Tibial nerve (tissue), 4 donors: Measurements from ENCODE around the gene KIRREL3. TPM values are rescaled to one million over a fixed set of nuclear protein-coding genes. Genes with fewer than 3 reads are reported as not detected.
A peak's percentile ranks its signal among the peaks of the same experiment; 100 is the strongest.

ENCODE experiments used
- DNase-seq, 2 donors: peaks; one replicate each; pipeline ENCODE4 v3.0.0-alpha.2; 2019; ENCODE audit warnings: low spot score in 2 of 2
- H3K27ac ChIP-seq, 4 donors: fragments of 200-600 bp; sonication (generic) in 3 of 4; one replicate each; pipeline ENCODE4 v1.5.1; 2017 to 2019; ENCODE audit warnings: mild to moderate bottlenecking in 1 of 4
- H3K27me3 ChIP-seq, 2 donors: fragments of 200-600 bp; sonication (generic) in 1 of 2; one replicate each; pipeline versions ENCODE4 v1.5.1 to v1.6.0; 2017 to 2019
- H3K36me3 ChIP-seq, 3 donors: fragments of 200-600 bp; sonication (generic); one replicate each; pipeline ENCODE4 v1.5.1; 2018 to 2019
- H3K4me1 ChIP-seq, 4 donors: fragments of 200-600 bp; sonication (generic) in 3 of 4; one replicate each; pipeline ENCODE4 v1.5.1; 2017 to 2019
- H3K4me3 ChIP-seq, 4 donors: fragments of 200-600 bp; sonication (generic) in 3 of 4; one replicate each; pipeline ENCODE4 v1.5.1; 2017 to 2019; ENCODE audit warnings: mild to moderate bottlenecking in 1 of 4, moderate library complexity in 1 of 4
- H3K9me3 ChIP-seq, 4 donors: fragments of 200-600 bp; sonication (generic) in 3 of 4; one replicate each; pipeline ENCODE4 v1.5.1; 2017 to 2019
- EP300 ChIP-seq, 2 donors: sonication (generic); formaldehyde crosslinking; IDR thresholded peaks; one replicate each; pipeline ENCODE4 v1.6.1; 2017; ENCODE audit warnings: antibody characterized with exemption in 2 of 2, mild to moderate bottlenecking in 1 of 2
- POLR2A ChIP-seq, 2 donors: fragments of 450-650 bp; IDR thresholded peaks; one replicate each; pipeline ENCODE4 v1.6.1; 2017; ENCODE audit warnings: antibody characterized with exemption in 2 of 2, mild to moderate bottlenecking in 2 of 2, moderate library complexity in 2 of 2
- WGBS, 2 donors: methylation state at CpG; one replicate each; pipeline ENCODE4 v1.1.5; 2018; 5-methylcytosine and 5-hydroxymethylcytosine counted together
- total RNA-seq, 4 donors: library from RNA; depleted of rRNA; stranded (reverse); fragments of >200 nt; gene quantifications; one replicate each; pipeline ENCODE4 v1.1.0, GENCODE V29; 2016
- TF ChIP-seq, protein P1 (sequence below), 5 experiments: fragments of 200-600 bp in 3 of 5; fragments of 450-650 bp in 2 of 5; sonication (generic) in 3 of 5; IDR thresholded peaks; one replicate each; pipeline ENCODE4 v1.5.1; 2016 to 2019; ENCODE audit warnings: antibody characterized with exemption in 5 of 5, mild to moderate bottlenecking in 3 of 5, moderate library complexity in 2 of 5

Gene KIRREL3
- total RNA-seq, 4 donors from 2014 or later, result not detected

- peak; percentile 44 to 52 for DNase-seq
- Histone ChIP-seq H3K36me3 (peaks cover 0 to 13% (median 0%) of the 10 kb centered on the region in 3 donors), H3K4me1 (peaks cover 4 to 96% (median 55%) of the 10 kb centered on the region in 4 donors), H3K4me3 (peak overlapping the region; percentile 7 to 54 (median 34)), H3K9me3 (no peaks in the 10 kb centered on the region), H3K27me3 (no peaks in the 10 kb centered on the region), H3K27ac (peak overlapping the region; percentile 77 to 96 (median 88))
- TF ChIP-seq POLR2A (IDR thresholded peaks at IDR 0.05), result no peak
- TF ChIP-seq, protein P1, sequence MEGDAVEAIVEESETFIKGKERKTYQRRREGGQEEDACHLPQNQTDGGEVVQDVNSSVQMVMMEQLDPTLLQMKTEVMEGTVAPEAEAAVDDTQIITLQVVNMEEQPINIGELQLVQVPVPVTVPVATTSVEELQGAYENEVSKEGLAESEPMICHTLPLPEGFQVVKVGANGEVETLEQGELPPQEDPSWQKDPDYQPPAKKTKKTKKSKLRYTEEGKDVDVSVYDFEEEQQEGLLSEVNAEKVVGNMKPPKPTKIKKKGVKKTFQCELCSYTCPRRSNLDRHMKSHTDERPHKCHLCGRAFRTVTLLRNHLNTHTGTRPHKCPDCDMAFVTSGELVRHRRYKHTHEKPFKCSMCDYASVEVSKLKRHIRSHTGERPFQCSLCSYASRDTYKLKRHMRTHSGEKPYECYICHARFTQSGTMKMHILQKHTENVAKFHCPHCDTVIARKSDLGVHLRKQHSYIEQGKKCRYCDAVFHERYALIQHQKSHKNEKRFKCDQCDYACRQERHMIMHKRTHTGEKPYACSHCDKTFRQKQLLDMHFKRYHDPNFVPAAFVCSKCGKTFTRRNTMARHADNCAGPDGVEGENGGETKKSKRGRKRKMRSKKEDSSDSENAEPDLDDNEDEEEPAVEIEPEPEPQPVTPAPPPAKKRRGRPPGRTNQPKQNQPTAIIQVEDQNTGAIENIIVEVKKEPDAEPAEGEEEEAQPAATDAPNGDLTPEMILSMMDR (IDR thresholded peaks at IDR 0.05), result no peak
- peak in 1 of 2 donors; percentile 44 for TF ChIP-seq EP300 (IDR thresholded peaks at IDR 0.05)
- WGBS, 2 donors, result 25 to 43% methylated on average over 16 to 19 of the region's 19 CpGs
Observed at GRCh38 chr11:126415669-126416420, 584.7 kb downstream of the KIRREL3 start.

- DNase-seq, result peak; percentile 87 to 94
- Histone ChIP-seq H3K4me3 (no peak overlapping the region), H3K4me1 (peaks cover 4 to 96% (median 57%) of the 10 kb centered on the region in 4 donors), H3K27ac (peak overlapping the region; percentile 77 to 96 (median 88)), H3K9me3 (no peaks in the 10 kb centered on the region), H3K27me3 (no peaks in the 10 kb centered on the region), H3K36me3 (peaks cover 0 to 13% (median 0%) of the 10 kb centered on the region in 3 donors)
- TF ChIP-seq POLR2A (IDR thresholded peaks at IDR 0.05) (no peak), EP300 (IDR thresholded peaks at IDR 0.05) (peak in 1 of 2 donors; percentile 84)
- WGBS, 2 donors, result 12 to 18% methylated on average over 7 of the region's 7 CpGs
Observed at GRCh38 chr11:126415128-126415527, 585.4 kb downstream of the KIRREL3 start.

DNA sequence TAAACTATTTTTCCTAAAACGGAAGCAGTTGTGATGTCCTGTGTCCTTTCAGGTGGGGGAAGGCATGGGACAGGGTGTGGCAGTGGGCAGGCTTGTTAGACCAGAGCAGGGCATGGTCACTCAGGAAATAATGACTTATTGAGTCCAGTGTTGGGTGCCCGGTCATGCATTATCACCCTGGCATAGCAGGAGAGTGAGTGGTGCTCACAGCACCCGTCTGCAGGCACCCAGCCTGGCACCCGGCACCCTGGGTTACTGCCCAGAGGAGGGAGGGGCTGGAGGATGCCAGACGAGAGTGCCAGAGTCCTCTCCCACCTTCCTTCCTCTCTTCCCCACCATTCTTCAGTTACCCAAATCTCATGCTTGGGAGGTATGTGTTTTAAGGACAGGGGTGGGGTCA is 586.0 kb downstream of the KIRREL3 start:
- Histone ChIP-seq H3K4me1 (peaks cover 4 to 96% (median 52%) of the 10 kb centered on the region in 4 donors), H3K4me3 (no peak overlapping the region), H3K9me3 (no peaks in the 10 kb centered on the region), H3K27ac (peak overlapping the region; percentile 77 to 96 (median 88)), H3K27me3 (no peaks in the 10 kb centered on the region), H3K36me3 (peaks cover 0 to 14% (median 0%) of the 10 kb centered on the region in 3 donors)
- TF ChIP-seq, protein P1 (IDR thresholded peaks at IDR 0.05), result no peak
- TF ChIP-seq POLR2A (IDR thresholded peaks at IDR 0.05) (no peak), EP300 (IDR thresholded peaks at IDR 0.05) (no peak)
- DNase-seq, result no peak
- 28 to 38% methylated on average over 5 of the region's 5 CpGs for WGBS, 2 donors

DNA sequence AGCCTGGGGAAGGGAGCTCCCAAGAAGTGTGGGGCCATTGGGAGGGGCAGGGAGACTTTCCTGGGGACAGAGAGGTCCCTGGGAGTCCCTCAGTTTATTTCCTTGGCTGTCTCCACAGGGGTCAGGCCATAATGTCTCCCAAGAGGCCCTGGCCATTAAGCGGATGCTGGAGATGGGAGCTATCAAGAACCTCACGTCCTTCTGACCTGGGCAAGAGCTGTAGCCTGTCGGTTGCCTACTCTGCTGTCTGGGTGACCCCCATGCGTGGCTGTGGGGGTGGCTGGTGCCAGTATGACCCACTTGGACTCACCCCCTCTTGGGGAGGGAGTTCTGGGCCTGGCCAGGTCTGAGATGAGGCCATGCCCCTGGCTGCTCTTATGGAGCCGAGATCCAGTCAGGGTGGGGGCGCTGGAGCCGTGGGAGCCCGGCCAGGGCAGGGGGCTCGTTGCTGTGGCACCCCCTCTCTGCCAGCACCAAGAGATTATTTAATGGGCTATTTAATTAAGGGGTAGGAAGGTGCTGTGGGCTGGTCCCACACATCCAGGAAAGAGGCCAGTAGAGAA is 586.6 kb downstream of the KIRREL3 start:
- Histone ChIP-seq H3K4me1 (peaks cover 4 to 95% (median 46%) of the 10 kb centered on the region in 4 donors), H3K4me3 (no peak overlapping the region), H3K27me3 (no peaks in the 10 kb centered on the region), H3K27ac (peak overlapping the region; percentile 77 to 96 (median 88)), H3K36me3 (peaks cover 0 to 20% (median 0%) of the 10 kb centered on the region in 3 donors), H3K9me3 (no peaks in the 10 kb centered on the region)
- TF ChIP-seq POLR2A (IDR thresholded peaks at IDR 0.05), result no peak
- TF ChIP-seq, protein P1 (IDR thresholded peaks at IDR 0.05), result no peak
- no peak for TF ChIP-seq EP300 (IDR thresholded peaks at IDR 0.05)
- 63 to 68% methylated on average over 6 to 9 of the region's 9 CpGs for WGBS, 2 donors
- no peak for DNase-seq

- no peak for DNase-seq
- WGBS, 2 donors, result 90 to 97% methylated on average over 11 of the region's 11 CpGs
- H3K4me3 ChIP-seq, result no peak overlapping the region
- H3K36me3 ChIP-seq, result peaks cover 0 to 25% (median 0%) of the 10 kb centered on the region in 3 donors
- no peaks in the 10 kb centered on the region for H3K27me3 ChIP-seq
- peak overlapping the region; percentile 77 to 96 (median 88) for H3K27ac ChIP-seq
- H3K9me3 ChIP-seq, result no peaks in the 10 kb centered on the region
- peaks cover 4 to 90% (median 44%) of the 10 kb centered on the region in 4 donors for H3K4me1 ChIP-seq
- TF ChIP-seq EP300 (IDR thresholded peaks at IDR 0.05) (no peak), POLR2A (IDR thresholded peaks at IDR 0.05) (no peak)
- TF ChIP-seq, protein P1 (IDR thresholded peaks at IDR 0.05), result no peak
Observed at GRCh38 chr11:126413426-126413825, 587.1 kb downstream of the KIRREL3 start.
